Activated naive CD4-positive, alpha-beta T cell treated with anti-CD3 and anti-CD28 coated beads for 36 hours (primary cell): ENCODE results near the gene PPP1R12B. TPM values are rescaled to one million over a fixed set of nuclear protein-coding genes. Genes with fewer than 3 reads are reported as not detected.
"Not testable (repeated sequence)": the region's sequence is repeated elsewhere in the genome, so short reads cannot be mapped to it uniquely, and the experiment has no call there.

ENCODE experiments used
- CTCF ChIA-PET: fragments of 350-600 bp; sonication (Branson Sonifier 250); formaldehyde crosslinking; loops from one replicate; lab custom pipeline; 2021; ENCODE audit warnings: antibody characterized with exemption; lab: Charles Lee
- DNase-seq: peaks from one replicate; pipeline ENCODE4 v3.0.0-alpha.2; 2020
- H3K27ac Mint-ChIP-seq: one replicate; pipeline ENCODE4 v1.8.0; 2021; ENCODE audit warnings: mild to moderate bottlenecking, mixed read lengths
- H3K27me3 Mint-ChIP-seq: one replicate; pipeline ENCODE4 v1.8.0; 2021; ENCODE audit warnings: low read depth, mixed read lengths
- H3K36me3 Mint-ChIP-seq: one replicate; pipeline ENCODE4 v1.8.0; 2021; ENCODE audit warnings: low read depth, mixed read lengths
- H3K4me1 Mint-ChIP-seq: one replicate; pipeline ENCODE4 v1.8.0; 2021; ENCODE audit warnings: low read depth, mixed read lengths
- H3K4me3 Mint-ChIP-seq: one replicate; pipeline ENCODE4 v1.8.0; 2021; ENCODE audit warnings: mild to moderate bottlenecking, moderate library complexity, mixed read lengths
- H3K9me3 Mint-ChIP-seq: one replicate; pipeline ENCODE4 v1.8.0; 2021; ENCODE audit warnings: mixed read lengths
- intact Hi-C: fragments of 100-400 bp; cut with micrococcal nuclease; formaldehyde crosslinking; loops from one replicate; pipeline ENCODE4 v1.15.1; 2023
- total RNA-seq, 2 experiments: library from RNA; stranded (reverse); gene quantifications; one replicate each; pipeline ENCODE4 v1.2.3, GENCODE V29; 2021

PPP1R12B gene
- total RNA-seq, 2 experiments from 2014 or later: 11.0 to 12.4 TPM

GRCh38 chr1:202590126-202590525 is 241.6 kb downstream of the PPP1R12B start:
- no peak overlapping the region for H3K4me3 Mint-ChIP-seq
- DNase-seq: no peak
- H3K9me3 Mint-ChIP-seq: no peaks in the 10 kb centered on the region
- H3K4me1 Mint-ChIP-seq: no peaks in the 10 kb centered on the region
- H3K27me3 Mint-ChIP-seq: no peaks in the 10 kb centered on the region
- no peak overlapping the region for H3K27ac Mint-ChIP-seq
- CTCF ChIA-PET: no interaction called here
- intact Hi-C loops: no loop called here
- H3K36me3 Mint-ChIP-seq: no peaks in the 10 kb centered on the region

GRCh38 chr1:202590975-202591411 is 242.5 kb downstream of the PPP1R12B start:
- no peak for DNase-seq
- Mint-ChIP-seq H3K27ac (no peak overlapping the region), H3K27me3 (no peaks in the 10 kb centered on the region), H3K4me1 (no peaks in the 10 kb centered on the region), H3K4me3 (no peak overlapping the region), H3K36me3 (no peaks in the 10 kb centered on the region), H3K9me3 (no peaks in the 10 kb centered on the region)
- intact Hi-C loops: no loop called here
- CTCF ChIA-PET: no interaction called here

GRCh38 chr1:202591515-202591914 is 243.0 kb downstream of the PPP1R12B start:
- Mint-ChIP-seq H3K36me3 (no peaks in the 10 kb centered on the region), H3K27ac (no peak overlapping the region), H3K27me3 (no peaks in the 10 kb centered on the region), H3K4me1 (no peaks in the 10 kb centered on the region), H3K9me3 (no peaks in the 10 kb centered on the region), H3K4me3 (no peak overlapping the region)
- CTCF ChIA-PET: no interaction called here
- DNase-seq: no peak
- intact Hi-C loops: no loop called here

- Mint-ChIP-seq H3K4me3 (no peak overlapping the region), H3K27ac (no peak overlapping the region), H3K4me1 (no peaks in the 10 kb centered on the region), H3K27me3 (no peaks in the 10 kb centered on the region), H3K36me3 (no peaks in the 10 kb centered on the region), H3K9me3 (no peaks in the 10 kb centered on the region)
- CTCF ChIA-PET: interaction anchor here (0.5 kb wide), 1 partner anchor 174 kb away, joined by 3 read pairs; no protein-coding TSS in a partner anchor
- no peak for DNase-seq
- intact Hi-C loops: no loop called here
These were observed 243.6 kb downstream of the PPP1R12B start for GRCh38 chr1:202592146-202592545.

- no peak for DNase-seq
- Mint-ChIP-seq H3K9me3 (no peaks in the 10 kb centered on the region), H3K27me3 (no peaks in the 10 kb centered on the region), H3K36me3 (no peaks in the 10 kb centered on the region), H3K4me1 (no peaks in the 10 kb centered on the region), H3K4me3 (no peak overlapping the region), H3K27ac (no peak overlapping the region)
- intact Hi-C loops: no loop called here
- CTCF ChIA-PET: no interaction called here
These were observed 245.3 kb downstream of the PPP1R12B start for GRCh38 chr1:202593845-202594244.

GRCh38 chr1:202596638-202597037 is 248.1 kb downstream of the PPP1R12B start:
- CTCF ChIA-PET: no interaction called here
- no peak for DNase-seq
- Mint-ChIP-seq H3K4me3 (no peak overlapping the region), H3K4me1 (no peaks in the 10 kb centered on the region), H3K27me3 (no peaks in the 10 kb centered on the region), H3K9me3 (no peaks in the 10 kb centered on the region), H3K36me3 (no peaks in the 10 kb centered on the region), H3K27ac (no peak overlapping the region)
- intact Hi-C loops: no loop called here

GRCh38 chr1:202597090-202597761 is 248.7 kb downstream of the PPP1R12B start:
- no peak for DNase-seq
- H3K9me3 Mint-ChIP-seq: no peaks in the 10 kb centered on the region
- no peaks in the 10 kb centered on the region for H3K36me3 Mint-ChIP-seq
- intact Hi-C loops: no loop called here
- CTCF ChIA-PET: no interaction called here
- no peaks in the 10 kb centered on the region for H3K4me1 Mint-ChIP-seq
- H3K27ac Mint-ChIP-seq: no peak overlapping the region
- no peaks in the 10 kb centered on the region for H3K27me3 Mint-ChIP-seq
- H3K4me3 Mint-ChIP-seq: no peak overlapping the region

GRCh38 chr1:202599669-202600431 is 251.4 kb downstream of the PPP1R12B start:
- Mint-ChIP-seq H3K9me3 (no peaks in the 10 kb centered on the region), H3K27me3 (no peaks in the 10 kb centered on the region), H3K36me3 (no peaks in the 10 kb centered on the region), H3K4me3 (no peak overlapping the region), H3K4me1 (no peaks in the 10 kb centered on the region), H3K27ac (no peak overlapping the region)
- intact Hi-C loops: no loop called here
- DNase-seq: peak; percentile 50
- CTCF ChIA-PET: interaction anchor here (0.6 to 1.0 kb wide), 4 partner anchors 14 to 255 kb away, joined by 3 to 6 read pairs (median 4); no protein-coding TSS in a partner anchor

- Mint-ChIP-seq H3K27ac (no peak overlapping the region), H3K4me3 (no peak overlapping the region), H3K9me3 (no peaks in the 10 kb centered on the region), H3K27me3 (no peaks in the 10 kb centered on the region), H3K36me3 (no peaks in the 10 kb centered on the region), H3K4me1 (no peaks in the 10 kb centered on the region)
- intact Hi-C loops: no loop called here
- DNase-seq: no peak
- CTCF ChIA-PET: interaction anchor here (0.6 to 1.0 kb wide), 4 partner anchors 15 to 256 kb away, joined by 3 to 6 read pairs (median 4); no protein-coding TSS in a partner anchor
These were observed 252.0 kb downstream of the PPP1R12B start for GRCh38 chr1:202600432-202601041.

GRCh38 chr1:202603435-202603834 is 254.9 kb downstream of the PPP1R12B start:
- H3K4me1 Mint-ChIP-seq: no peaks in the 10 kb centered on the region
- CTCF ChIA-PET: interaction anchor here (0.5 to 1.3 kb wide), 3 partner anchors 22 to 419 kb away, joined by 3 to 4 read pairs (median 3); no protein-coding TSS in a partner anchor
- no peak overlapping the region for H3K4me3 Mint-ChIP-seq
- H3K9me3 Mint-ChIP-seq: no peaks in the 10 kb centered on the region
- peaks cover 3% of the 10 kb centered on the region for H3K36me3 Mint-ChIP-seq
- H3K27ac Mint-ChIP-seq: no peak overlapping the region
- intact Hi-C loops: no loop called here
- no peak for DNase-seq
- H3K27me3 Mint-ChIP-seq: no peaks in the 10 kb centered on the region

- DNase-seq: no peak
- H3K4me3 Mint-ChIP-seq: no peak overlapping the region
- intact Hi-C loops: no loop called here
- H3K27me3 Mint-ChIP-seq: no peaks in the 10 kb centered on the region
- no peaks in the 10 kb centered on the region for H3K9me3 Mint-ChIP-seq
- CTCF ChIA-PET: no interaction called here
- H3K27ac Mint-ChIP-seq: no peak overlapping the region
- no peaks in the 10 kb centered on the region for H3K4me1 Mint-ChIP-seq
- H3K36me3 Mint-ChIP-seq: peaks cover 6% of the 10 kb centered on the region
These were observed 257.0 kb downstream of the PPP1R12B start for GRCh38 chr1:202605515-202605914.

GRCh38 chr1:202612036-202612435 is 263.5 kb downstream of the PPP1R12B start:
- H3K9me3 Mint-ChIP-seq, H3K4me3 Mint-ChIP-seq, H3K27ac Mint-ChIP-seq, H3K36me3 Mint-ChIP-seq, intact Hi-C loops, DNase-seq: not testable (repeated sequence)
- CTCF ChIA-PET: interaction anchor here (1.0 to 1.1 kb wide), 2 partner anchors 14 to 266 kb away, joined by 3 to 4 read pairs; no protein-coding TSS in a partner anchor
- Mint-ChIP-seq H3K27me3 (peaks cover 10% of the 10 kb centered on the region), H3K4me1 (peaks cover 13% of the 10 kb centered on the region)
